ENCODE results near the gene PLXNA3. TPM values are rescaled to one million over a fixed set of nuclear protein-coding genes. Genes with fewer than 3 reads are reported as not detected.

Gene PLXNA3
- total and polyA plus RNA-seq, 2 donors (not counting 1 experiment from before 2014, with no cell fraction given) = 17.8 to 18.4 TPM

DNA sequence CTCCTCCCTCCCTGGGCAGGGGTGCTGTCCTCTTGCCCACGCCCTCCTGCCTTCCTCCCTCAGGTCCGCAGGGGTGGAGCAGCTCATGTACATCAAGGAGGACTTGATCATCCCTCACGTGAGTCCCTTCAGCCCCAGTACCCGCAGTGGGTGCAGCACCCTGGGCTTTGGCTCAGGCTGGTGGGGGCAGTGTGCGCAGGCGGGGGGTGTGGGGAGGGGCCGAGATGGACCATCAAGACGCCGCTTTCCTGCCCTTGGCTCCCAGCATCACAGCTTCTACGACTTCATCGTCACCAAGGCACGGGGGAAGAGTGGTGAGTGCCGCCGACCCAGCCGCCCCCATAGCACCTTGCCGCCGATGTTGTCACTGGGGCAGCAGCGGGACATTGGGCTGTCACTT lies 8.5 kb upstream of the PLXNA3 start:
- Histone ChIP-seq H3K4me1 (ENCODE audit: control insufficient read depth, extremely low read depth, insufficient read depth, low read length) (peaks cover 7% of the 10 kb centered on the region), H4K20me1 (ENCODE audit: control insufficient read depth, extremely low read depth, insufficient read depth, low read length) (no peaks in the 10 kb centered on the region)

DNA sequence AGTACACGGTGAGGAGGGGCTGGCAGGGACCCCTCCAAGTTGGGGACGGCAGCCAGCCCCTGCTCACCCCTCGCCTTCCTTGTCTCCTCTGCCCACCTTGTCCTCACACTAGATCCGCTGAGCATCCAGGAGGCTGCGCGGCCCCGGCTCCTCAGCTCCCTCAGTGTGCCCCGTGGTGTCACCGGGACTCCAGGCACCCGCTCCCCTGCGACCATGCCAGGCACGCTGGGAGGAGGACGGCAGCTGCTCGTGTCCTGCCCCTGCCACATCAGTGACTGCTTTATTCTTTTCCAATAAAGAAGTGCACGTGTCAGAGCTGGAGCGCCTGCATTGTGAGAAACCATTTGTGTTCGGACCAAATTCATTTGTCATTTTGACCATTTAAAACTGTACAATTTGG lies 7.8 kb upstream of the PLXNA3 start:
- H3K4me3 ChIP-seq (replicated peaks in 1 of 4; ENCODE audit: control extremely low read depth in 1 of 4, insufficient read depth in 1 of 4, low read depth in 3 of 4, low read length in 4 of 4) = no peak overlapping the region
- peaks cover 16% of the 10 kb centered on the region for H3K79me2 ChIP-seq (ENCODE audit: control insufficient read depth, insufficient read depth, low read length)
- H3K9me3 ChIP-seq (ENCODE audit: control insufficient read depth, insufficient read depth, low read depth, low read length) = no peaks in the 10 kb centered on the region
- no peaks in the 10 kb centered on the region for H4K20me1 ChIP-seq (ENCODE audit: control insufficient read depth, extremely low read depth, insufficient read depth, low read length)
- H3K4me2 ChIP-seq (ENCODE audit: extremely low read depth, insufficient read depth, low read length) = no peak overlapping the region
- H3K4me1 ChIP-seq (ENCODE audit: control insufficient read depth, extremely low read depth, insufficient read depth, low read length) = peaks cover under 1% of the 10 kb centered on the region
- no peaks in the 10 kb centered on the region for H3K27me3 ChIP-seq (ENCODE audit: control insufficient read depth, insufficient read depth, low read length)
- H3K27ac ChIP-seq (ENCODE audit: insufficient read depth, low read length) = no peak overlapping the region
- no peak for DNase-seq (ENCODE audit: low read depth in 2 of 2)
- H3K36me3 ChIP-seq (ENCODE audit: control insufficient read depth, insufficient read depth, low read length) = peaks cover 8% of the 10 kb centered on the region
- H3K9ac ChIP-seq (ENCODE audit: insufficient read depth, low read length) = no peak overlapping the region
- no peak overlapping the region for H2AFZ ChIP-seq (ENCODE audit: low read length)
- TF ChIP-seq CTCF (conservative IDR thresholded peaks at IDR 0.05 in 1 of 2, IDR thresholded peaks at IDR 0.05 in 1 of 2; ENCODE audit: low read depth in 1 of 2, low read length in 2 of 2) = no peak
- no peak for TF ChIP-seq EZH2 (IDR thresholded peaks at IDR 0.05; ENCODE audit: low read length, missing control alignments)

More for the DNA sequence above, 8.5 kb upstream of the PLXNA3 start:
- H3K27ac ChIP-seq (ENCODE audit: insufficient read depth, low read length) = no peak overlapping the region
- TF ChIP-seq CTCF (conservative IDR thresholded peaks at IDR 0.05 in 1 of 2, IDR thresholded peaks at IDR 0.05 in 1 of 2; ENCODE audit: low read depth in 1 of 2, low read length in 2 of 2) = no peak
- no peak for TF ChIP-seq EZH2 (IDR thresholded peaks at IDR 0.05; ENCODE audit: low read length, missing control alignments)
- no peak overlapping the region for H3K9ac ChIP-seq (ENCODE audit: insufficient read depth, low read length)
- no peaks in the 10 kb centered on the region for H3K27me3 ChIP-seq (ENCODE audit: control insufficient read depth, insufficient read depth, low read length)
- H3K36me3 ChIP-seq (ENCODE audit: control insufficient read depth, insufficient read depth, low read length) = peaks cover 8% of the 10 kb centered on the region
- H3K79me2 ChIP-seq (ENCODE audit: control insufficient read depth, insufficient read depth, low read length) = peaks cover 23% of the 10 kb centered on the region
- H2AFZ ChIP-seq (ENCODE audit: low read length) = no peak overlapping the region
- no peak overlapping the region for H3K4me2 ChIP-seq (ENCODE audit: extremely low read depth, insufficient read depth, low read length)
- DNase-seq (ENCODE audit: low read depth in 2 of 2) = no peak
- no peak overlapping the region for H3K4me3 ChIP-seq (replicated peaks in 1 of 4; ENCODE audit: control extremely low read depth in 1 of 4, insufficient read depth in 1 of 4, low read depth in 3 of 4, low read length in 4 of 4)
- H3K9me3 ChIP-seq (ENCODE audit: control insufficient read depth, insufficient read depth, low read depth, low read length) = no peaks in the 10 kb centered on the region

- H4K20me1 ChIP-seq (ENCODE audit: control insufficient read depth, extremely low read depth, insufficient read depth, low read length) = no peaks in the 10 kb centered on the region
- H2AFZ ChIP-seq (ENCODE audit: low read length) = no peak overlapping the region
- no peaks in the 10 kb centered on the region for H3K9me3 ChIP-seq (ENCODE audit: control insufficient read depth, insufficient read depth, low read depth, low read length)
- no peaks in the 10 kb centered on the region for H3K79me2 ChIP-seq (ENCODE audit: control insufficient read depth, insufficient read depth, low read length)
- H3K4me1 ChIP-seq (ENCODE audit: control insufficient read depth, extremely low read depth, insufficient read depth, low read length) = no peaks in the 10 kb centered on the region
- H3K27me3 ChIP-seq (ENCODE audit: control insufficient read depth, insufficient read depth, low read length) = no peaks in the 10 kb centered on the region
- H3K4me3 ChIP-seq (replicated peaks in 1 of 4; ENCODE audit: control extremely low read depth in 1 of 4, insufficient read depth in 1 of 4, low read depth in 3 of 4, low read length in 4 of 4) = no peak overlapping the region
- no peak overlapping the region for H3K9ac ChIP-seq (ENCODE audit: insufficient read depth, low read length)
- TF ChIP-seq CTCF (conservative IDR thresholded peaks at IDR 0.05 in 1 of 2, IDR thresholded peaks at IDR 0.05 in 1 of 2; ENCODE audit: low read depth in 1 of 2, low read length in 2 of 2) = no peak
- peaks cover 6% of the 10 kb centered on the region for H3K36me3 ChIP-seq (ENCODE audit: control insufficient read depth, insufficient read depth, low read length)
- no peak for DNase-seq (ENCODE audit: low read depth in 2 of 2)
- H3K27ac ChIP-seq (ENCODE audit: insufficient read depth, low read length) = no peak overlapping the region
- H3K4me2 ChIP-seq (ENCODE audit: extremely low read depth, insufficient read depth, low read length) = no peak overlapping the region
These were observed 5.3 kb upstream of the PLXNA3 start for GRCh38 chrX:154452823-154453222.
